Mucosa of stomach (tissue), 1 donor: ENCODE results near the gene ABCG4.

Experiments
- H3K27me3 ChIP-seq: one replicate; pipeline ENCODE4 v1.7.0; 2013; ENCODE audit warnings: mild to moderate bottlenecking, low read length; ENCODE audit not compliant: control insufficient read depth, insufficient read depth
- H3K36me3 ChIP-seq: one replicate; pipeline ENCODE4 v1.7.0; 2013; ENCODE audit warnings: low read length; ENCODE audit not compliant: control insufficient read depth, insufficient read depth
- H3K4me1 ChIP-seq: one replicate; pipeline ENCODE4 v1.7.0; 2013; ENCODE audit warnings: mild to moderate bottlenecking, low read length; ENCODE audit not compliant: control insufficient read depth, insufficient read depth
- H3K4me3 ChIP-seq: one replicate; pipeline ENCODE4 v1.7.0; 2013; ENCODE audit warnings: low read length
- H3K9ac ChIP-seq: one replicate; pipeline ENCODE4 v1.7.0; 2013; ENCODE audit warnings: mild to moderate bottlenecking, low read length, moderate library complexity
- H3K9me3 ChIP-seq: one replicate; pipeline ENCODE4 v1.7.0; 2013; ENCODE audit warnings: mild to moderate bottlenecking, low read length, moderate library complexity; ENCODE audit not compliant: control insufficient read depth
- donor health status: Pancreatic carcinoma.

Gene ABCG4

GRCh38 chr11:119108857-119109221 is 40.0 kb upstream of the ABCG4 start:
- H3K27me3 ChIP-seq = no peaks in the 10 kb centered on the region
- no peak overlapping the region for H3K4me3 ChIP-seq
- H3K36me3 ChIP-seq = peaks cover 9% of the 10 kb centered on the region
- no peak overlapping the region for H3K9ac ChIP-seq
- H3K4me1 ChIP-seq = peaks cover 15% of the 10 kb centered on the region
- H3K9me3 ChIP-seq = no peaks in the 10 kb centered on the region

GRCh38 chr11:119109843-119110242 is 39.0 kb upstream of the ABCG4 start:
- Histone ChIP-seq H3K9me3 (no peaks in the 10 kb centered on the region), H3K4me1 (peaks cover 15% of the 10 kb centered on the region), H3K4me3 (no peak overlapping the region), H3K9ac (no peak overlapping the region), H3K27me3 (no peaks in the 10 kb centered on the region), H3K36me3 (peaks cover 9% of the 10 kb centered on the region)

DNA sequence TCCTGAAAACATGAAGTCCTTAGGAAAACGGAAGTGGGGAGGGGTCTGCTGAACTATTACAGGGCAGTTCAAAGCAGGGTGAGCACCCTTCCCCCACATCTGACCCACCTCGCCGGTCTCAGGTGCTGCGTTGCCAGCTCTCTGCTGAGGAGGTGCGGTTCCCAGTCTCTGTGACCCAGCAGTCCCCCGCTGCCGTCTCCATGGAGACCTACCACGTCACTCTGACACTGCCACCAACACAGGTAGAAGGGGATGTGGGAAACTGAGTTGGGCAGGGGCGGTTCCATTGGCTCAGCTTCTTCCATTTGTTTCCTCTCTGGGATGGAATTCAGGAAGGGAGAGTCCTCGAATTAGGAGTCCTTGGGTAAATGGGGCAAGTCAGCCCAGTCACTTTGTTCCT is 38.4 kb upstream of the ABCG4 start:
- Histone ChIP-seq H3K27me3 (no peaks in the 10 kb centered on the region), H3K9ac (no peak overlapping the region), H3K36me3 (peaks cover 9% of the 10 kb centered on the region), H3K9me3 (no peaks in the 10 kb centered on the region), H3K4me3 (no peak overlapping the region), H3K4me1 (peaks cover 15% of the 10 kb centered on the region)

DNA sequence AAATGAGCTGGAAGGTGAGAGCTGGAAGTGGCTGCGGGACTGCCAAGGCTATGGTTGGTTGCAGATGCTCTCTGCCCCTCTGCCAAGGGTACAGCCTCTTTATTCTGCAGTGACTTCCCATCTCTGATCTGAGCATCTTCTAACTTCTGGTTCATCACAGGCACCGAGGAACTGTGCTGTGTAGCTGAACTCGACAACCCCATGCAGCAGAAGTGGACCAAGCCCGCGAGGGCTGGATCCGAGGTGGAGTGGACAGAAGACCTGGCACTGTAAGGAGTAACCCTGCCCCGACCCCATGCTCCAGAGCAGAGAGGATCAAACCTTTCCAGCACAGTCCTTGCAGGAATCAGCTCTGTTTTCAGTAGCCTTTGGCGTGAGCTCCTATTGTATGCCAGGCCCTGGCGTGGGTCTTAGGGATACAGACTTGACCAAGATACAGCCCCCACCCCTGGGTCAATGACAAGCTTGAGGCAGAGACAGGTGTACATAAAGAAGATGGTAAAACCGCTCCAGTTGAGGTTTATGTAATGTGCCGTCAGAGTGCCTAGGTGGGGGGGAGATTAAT is 37.4 kb upstream of the ABCG4 start:
- H3K27me3 ChIP-seq = no peaks in the 10 kb centered on the region
- peaks cover 13% of the 10 kb centered on the region for H3K4me1 ChIP-seq
- peaks cover 15% of the 10 kb centered on the region for H3K36me3 ChIP-seq
- H3K9ac ChIP-seq = no peak overlapping the region
- H3K9me3 ChIP-seq = no peaks in the 10 kb centered on the region
- H3K4me3 ChIP-seq = no peak overlapping the region

DNA sequence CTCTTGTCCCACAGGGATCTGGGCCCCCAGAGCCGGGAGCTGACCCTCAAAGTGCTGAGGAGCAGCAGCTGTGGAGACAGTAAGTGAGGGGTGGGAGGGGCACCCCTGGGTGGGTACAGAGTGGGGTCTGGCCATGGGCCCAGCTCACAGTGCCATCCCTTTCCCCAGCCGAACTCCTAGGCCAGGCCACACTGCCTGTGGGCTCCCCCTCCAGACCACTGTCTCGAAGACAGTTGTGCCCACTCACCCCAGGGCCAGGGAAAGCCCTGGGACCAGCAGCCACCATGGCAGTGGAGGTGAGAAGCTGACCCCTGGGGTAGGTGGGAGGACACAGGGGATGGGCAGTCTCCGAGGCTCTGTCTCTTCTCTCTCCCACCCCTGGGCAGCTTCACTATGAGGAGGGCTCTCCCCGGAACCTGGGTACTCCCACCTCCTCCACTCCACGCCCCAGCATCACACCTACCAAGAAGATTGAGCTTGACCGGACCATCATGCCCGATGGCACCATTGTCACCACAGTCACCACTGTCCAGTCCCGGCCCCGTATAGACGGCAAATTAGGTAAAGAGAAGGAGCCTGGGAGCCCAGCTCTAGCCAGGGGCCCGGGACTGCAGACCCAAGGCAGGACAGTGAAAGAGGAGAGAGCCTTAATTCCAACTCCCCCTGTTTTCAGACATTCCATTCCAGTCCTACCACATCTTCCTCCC is 36.4 kb upstream of the ABCG4 start:
- peaks cover 15% of the 10 kb centered on the region for H3K36me3 ChIP-seq
- H3K9ac ChIP-seq = no peak overlapping the region
- no peaks in the 10 kb centered on the region for H3K9me3 ChIP-seq
- no peak overlapping the region for H3K4me3 ChIP-seq
- H3K27me3 ChIP-seq = no peaks in the 10 kb centered on the region
- H3K4me1 ChIP-seq = peaks cover 8% of the 10 kb centered on the region

GRCh38 chr11:119113716-119114115 is 35.1 kb upstream of the ABCG4 start:
- Histone ChIP-seq H3K27me3 (no peaks in the 10 kb centered on the region), H3K4me3 (no peak overlapping the region), H3K4me1 (peaks cover 7% of the 10 kb centered on the region), H3K9ac (no peak overlapping the region), H3K36me3 (peaks cover 15% of the 10 kb centered on the region), H3K9me3 (no peaks in the 10 kb centered on the region)

DNA sequence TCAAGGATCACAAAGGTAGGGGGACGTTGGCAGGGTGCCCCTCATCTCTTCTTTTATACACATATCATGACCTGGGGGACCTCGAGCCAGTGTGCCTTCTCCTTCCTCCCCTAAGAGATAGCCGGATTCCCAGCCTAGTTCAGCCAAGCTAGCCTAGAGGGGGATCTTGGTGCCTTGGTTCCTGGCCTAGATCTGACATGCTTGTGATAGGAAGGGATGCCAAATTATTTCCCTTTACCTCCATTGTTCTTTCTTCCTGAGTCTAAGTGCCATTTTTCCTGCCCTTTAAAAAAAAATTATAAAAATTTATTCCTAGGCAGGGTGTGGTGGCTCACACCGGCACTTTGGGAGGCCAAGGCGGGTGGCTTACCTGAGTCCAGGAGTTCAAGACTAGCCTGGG is 34.5 kb upstream of the ABCG4 start:
- no peak overlapping the region for H3K4me3 ChIP-seq
- H3K9ac ChIP-seq = no peak overlapping the region
- H3K36me3 ChIP-seq = peaks cover 15% of the 10 kb centered on the region
- H3K9me3 ChIP-seq = no peaks in the 10 kb centered on the region
- H3K4me1 ChIP-seq = peaks cover under 1% of the 10 kb centered on the region
- H3K27me3 ChIP-seq = no peaks in the 10 kb centered on the region

DNA sequence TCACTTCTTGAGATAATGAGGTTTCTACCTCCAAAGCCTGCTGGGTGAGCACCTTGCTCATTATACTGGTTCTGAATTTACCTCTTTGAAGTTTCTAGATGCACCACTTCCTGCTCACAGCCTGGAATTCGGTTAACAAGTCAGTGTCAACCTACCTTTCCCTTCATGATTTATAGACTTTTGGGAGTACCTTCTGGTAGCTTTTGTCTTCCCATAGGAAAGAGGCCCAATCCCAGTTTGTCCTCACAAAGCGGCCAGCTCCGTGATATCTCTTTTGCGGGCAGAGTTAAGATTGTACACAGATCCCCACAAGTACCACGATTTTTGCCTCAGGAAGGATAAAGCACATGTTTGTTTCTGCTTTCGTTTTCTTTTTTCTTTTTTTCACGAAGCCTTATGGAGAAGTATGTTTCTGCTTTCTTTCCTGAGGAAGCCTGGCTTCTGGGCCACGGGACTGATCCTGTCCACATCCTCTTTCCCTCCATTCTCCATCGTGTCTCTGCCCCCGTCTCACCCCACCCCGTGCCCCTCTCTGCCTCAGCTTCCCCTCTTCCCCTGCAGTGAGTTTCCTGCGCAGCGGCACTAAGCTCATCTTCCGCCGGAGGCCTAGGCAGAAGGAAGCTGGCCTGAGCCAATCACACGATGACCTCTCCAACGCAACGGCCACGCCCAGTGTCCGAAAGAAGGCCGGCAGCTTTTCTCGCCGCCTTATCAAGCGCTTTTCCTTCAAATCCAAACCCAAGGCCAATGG is 33.2 kb upstream of the ABCG4 start:
- Histone ChIP-seq H3K36me3 (peaks cover 15% of the 10 kb centered on the region), H3K27me3 (no peaks in the 10 kb centered on the region), H3K9ac (no peak overlapping the region), H3K4me3 (no peak overlapping the region), H3K9me3 (no peaks in the 10 kb centered on the region), H3K4me1 (peaks cover 4% of the 10 kb centered on the region)

- H3K27me3 ChIP-seq = no peaks in the 10 kb centered on the region
- H3K4me3 ChIP-seq = no peak overlapping the region
- peaks cover 15% of the 10 kb centered on the region for H3K36me3 ChIP-seq
- H3K9me3 ChIP-seq = no peaks in the 10 kb centered on the region
- H3K9ac ChIP-seq = no peak overlapping the region
- H3K4me1 ChIP-seq = peaks cover 7% of the 10 kb centered on the region
Measured at GRCh38 chr11:119116235-119116594, 32.6 kb upstream of the ABCG4 start.

DNA sequence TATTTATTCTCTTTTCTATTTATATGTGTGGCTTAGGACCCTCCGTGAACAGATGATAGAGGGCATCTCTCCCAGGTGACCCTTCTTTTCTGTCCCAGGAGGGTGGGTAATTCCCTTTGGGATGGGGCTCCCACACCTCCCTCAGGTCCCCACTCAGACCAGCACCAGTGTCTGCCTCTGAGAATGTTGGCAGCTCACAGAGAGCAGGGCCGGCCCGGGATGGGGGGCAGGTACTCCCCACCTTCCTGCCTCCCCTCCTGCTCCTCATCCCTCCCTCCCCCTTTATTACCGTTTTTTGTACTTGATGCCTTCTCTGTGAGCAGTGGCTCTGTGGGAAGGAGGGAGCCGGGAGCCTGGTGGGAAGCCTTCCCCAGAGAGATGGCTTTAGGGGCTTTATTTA is 32.3 kb upstream of the ABCG4 start:
- Histone ChIP-seq H3K4me1 (peaks cover 7% of the 10 kb centered on the region), H3K9me3 (no peaks in the 10 kb centered on the region), H3K36me3 (peaks cover 12% of the 10 kb centered on the region), H3K4me3 (no peak overlapping the region), H3K9ac (no peak overlapping the region), H3K27me3 (no peaks in the 10 kb centered on the region)

DNA sequence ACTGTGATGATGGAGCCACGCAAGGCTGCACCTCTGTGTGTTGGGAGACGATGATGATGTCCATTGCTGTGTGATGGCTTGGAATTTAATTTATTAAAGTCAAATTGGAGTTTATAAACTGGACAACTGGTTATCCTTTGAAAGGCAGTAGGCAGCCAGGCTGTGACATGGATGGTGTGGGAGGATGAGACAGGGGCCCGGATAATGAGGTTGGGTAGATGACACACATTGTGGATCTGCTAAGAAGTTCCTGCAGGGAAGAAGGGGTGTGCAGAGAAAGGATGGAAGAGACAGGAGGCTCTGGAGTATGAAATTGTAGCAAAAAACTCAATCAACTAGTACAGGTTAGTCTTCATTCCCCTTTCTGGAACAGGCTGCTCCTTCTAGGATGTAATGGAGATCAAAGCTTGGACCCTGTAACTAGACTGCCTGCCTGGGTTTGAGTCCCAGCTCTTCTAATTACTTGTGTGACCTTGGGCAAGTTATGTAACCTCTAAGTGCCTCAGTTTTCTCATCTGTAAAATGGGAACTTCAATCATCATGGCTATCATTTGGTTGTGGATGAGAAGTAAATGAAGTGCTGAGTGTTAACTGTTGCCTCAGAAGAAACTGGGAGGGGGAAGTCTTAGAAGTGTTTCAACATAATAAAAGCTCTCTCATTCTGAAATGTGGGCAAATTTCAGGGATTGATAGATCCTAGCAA is 31.7 kb upstream of the ABCG4 start:
- no peaks in the 10 kb centered on the region for H3K9me3 ChIP-seq
- H3K27me3 ChIP-seq = no peaks in the 10 kb centered on the region
- H3K36me3 ChIP-seq = peaks cover 7% of the 10 kb centered on the region
- peaks cover 8% of the 10 kb centered on the region for H3K4me1 ChIP-seq
- H3K9ac ChIP-seq = no peak overlapping the region
- H3K4me3 ChIP-seq = no peak overlapping the region

- H3K4me1 ChIP-seq = peaks cover 12% of the 10 kb centered on the region
- H3K4me3 ChIP-seq = no peak overlapping the region
- H3K9ac ChIP-seq = no peak overlapping the region
- peaks cover 7% of the 10 kb centered on the region for H3K36me3 ChIP-seq
- no peaks in the 10 kb centered on the region for H3K9me3 ChIP-seq
- H3K27me3 ChIP-seq = no peaks in the 10 kb centered on the region
Measured at GRCh38 chr11:119118227-119118626, 30.6 kb upstream of the ABCG4 start.
